MM.1S (cell line): ENCODE data around the gene HLA-DQA1.

ENCODE experiments used
- DNase-seq: peaks from one replicate; pipeline ENCODE4 v3.0.0-alpha.2; 2015
- H2AFZ ChIP-seq: fragments of 300-600 bp; sonication (generic); 2 replicates; pipeline ENCODE4 v1.6.0; 2016; ENCODE audit warnings: antibody characterized with exemption, low read length
- H3F3A ChIP-seq: fragments of 300-600 bp; sonication (generic); 2 replicates; pipeline ENCODE4 v1.6.1; 2016; ENCODE audit warnings: mild to moderate bottlenecking, antibody characterized with exemption, low read length, moderate library complexity, mixed read lengths; ENCODE audit not compliant: insufficient read depth
- H3K27ac ChIP-seq: fragments of 300-600 bp; sonication (generic); 2 replicates; pipeline ENCODE4 v1.5.1; 2016; ENCODE audit warnings: mild to moderate bottlenecking, low read length
- H3K27me3 ChIP-seq: fragments of 300-600 bp; sonication (generic); replicated peaks from 2 replicates; pipeline ENCODE4 v1.6.0; 2016; ENCODE audit warnings: low read length; ENCODE audit not compliant: insufficient read depth
- H3K36me3 ChIP-seq: fragments of 300-600 bp; sonication (generic); replicated peaks from 2 replicates; pipeline ENCODE4 v1.6.1; 2016; ENCODE audit warnings: mild to moderate bottlenecking, low read length, mixed read lengths; ENCODE audit not compliant: insufficient read depth
- H3K4me1 ChIP-seq: fragments of 300-600 bp; sonication (generic); 2 replicates; pipeline ENCODE4 v1.6.1; 2016; ENCODE audit warnings: low read length, mixed read lengths
- H3K4me2 ChIP-seq: fragments of 300-600 bp; sonication (generic); 2 replicates; pipeline ENCODE4 v1.6.0; 2016; ENCODE audit warnings: low read depth, low read length
- H3K4me3 ChIP-seq: fragments of 300-600 bp; sonication (generic); 2 replicates; pipeline ENCODE4 v1.5.1; 2016; ENCODE audit warnings: low read length, mixed read lengths
- H3K79me2 ChIP-seq: fragments of 300-600 bp; sonication (generic); 2 replicates; pipeline ENCODE4 v1.6.1; 2016; ENCODE audit warnings: mixed run types, low read length, mixed read lengths
- H3K9ac ChIP-seq: fragments of 300-600 bp; sonication (generic); 2 replicates; pipeline ENCODE4 v1.6.1; 2016; ENCODE audit warnings: low read length, mixed read lengths
- H3K9me2 ChIP-seq: fragments of 300-600 bp; sonication (generic); replicated peaks from 2 replicates; pipeline ENCODE4 v1.6.1; 2016; ENCODE audit warnings: mild to moderate bottlenecking, low read length, mixed read lengths; ENCODE audit not compliant: insufficient read depth
- H3K9me3 ChIP-seq: fragments of 300-600 bp; sonication (generic); replicated peaks from 2 replicates; pipeline ENCODE4 v1.6.1; 2016; ENCODE audit warnings: mild to moderate bottlenecking, low read length, mixed read lengths; ENCODE audit not compliant: insufficient read depth
- H4K20me1 ChIP-seq: fragments of 300-600 bp; sonication (generic); 2 replicates; pipeline ENCODE4 v1.6.1; 2016; ENCODE audit warnings: mild to moderate bottlenecking, low read length, moderate library complexity, mixed read lengths; ENCODE audit not compliant: insufficient read depth
- EZH2 ChIP-seq: fragments of 300-600 bp; sonication (generic); optimal IDR thresholded peaks from 2 replicates; pipeline ENCODE3; 2017; ENCODE audit warnings: low read depth, mild to moderate bottlenecking, antibody characterized with exemption, low read length, mixed read lengths
- EZH2phosphoT487 ChIP-seq: fragments of 300-600 bp; sonication (generic); IDR thresholded peaks from 2 replicates; pipeline ENCODE4 v1.6.1; 2018; ENCODE audit warnings: antibody characterized with exemption, low read length
- TF ChIP-seq, protein P1 (sequence below): fragments of 300-600 bp; sonication (generic); IDR thresholded peaks from 2 replicates; pipeline ENCODE4 v1.5.1; 2016; ENCODE audit warnings: antibody characterized with exemption, low read length, mixed read lengths

Gene HLA-DQA1

DNA sequence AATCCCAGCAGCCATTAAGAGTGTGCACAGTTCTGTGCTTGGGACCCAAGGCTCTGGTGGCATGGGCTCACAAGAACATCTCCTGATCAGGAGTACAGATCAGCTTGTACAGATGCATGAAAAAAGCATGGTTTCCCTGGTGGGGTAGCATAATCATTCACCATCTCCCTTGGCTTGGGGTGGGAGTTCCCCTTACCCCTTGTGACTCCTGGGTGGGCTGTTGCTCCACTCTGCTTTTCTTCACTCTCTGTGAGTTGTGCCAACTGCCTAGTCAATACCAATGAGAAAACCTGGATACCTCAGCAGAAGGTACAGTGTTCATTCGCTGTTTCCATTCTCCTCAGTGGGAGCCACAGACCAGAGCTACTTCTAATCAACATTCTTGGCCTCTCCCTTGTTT, 42.8 kb downstream of the HLA-DQA1 start:
- no peak overlapping the region for H3K4me3 ChIP-seq

DNA sequence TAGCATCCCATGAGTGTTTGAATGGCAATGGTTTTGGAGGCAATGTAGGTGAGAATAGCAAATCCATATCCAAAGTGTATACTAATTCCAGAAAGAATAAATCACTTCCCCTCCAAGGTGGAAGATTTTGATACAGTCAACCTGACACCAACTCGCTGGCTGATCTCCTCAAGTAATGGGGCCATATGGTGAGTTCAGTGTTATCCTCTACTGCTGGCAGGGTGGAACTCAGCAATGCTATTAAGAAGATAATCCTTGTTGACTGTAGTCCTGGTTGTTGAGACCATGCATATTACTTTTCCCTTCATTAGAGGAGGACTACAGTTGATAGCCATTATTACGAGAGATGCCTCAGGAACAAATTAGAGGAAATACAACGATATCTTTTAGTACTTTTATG, 47.0 kb downstream of the HLA-DQA1 start:
- Histone ChIP-seq H3K36me3 (no peaks in the 10 kb centered on the region), H3K4me1 (peaks cover 5% of the 10 kb centered on the region; the same call in 1 of the 2 replicates), H3K27ac (no peak overlapping the region)

More for the DNA sequence above, 42.8 kb downstream of the HLA-DQA1 start:
- TF ChIP-seq EZH2phosphoT487 (no peak), EZH2 (no peak)
- TF ChIP-seq, protein P1, sequence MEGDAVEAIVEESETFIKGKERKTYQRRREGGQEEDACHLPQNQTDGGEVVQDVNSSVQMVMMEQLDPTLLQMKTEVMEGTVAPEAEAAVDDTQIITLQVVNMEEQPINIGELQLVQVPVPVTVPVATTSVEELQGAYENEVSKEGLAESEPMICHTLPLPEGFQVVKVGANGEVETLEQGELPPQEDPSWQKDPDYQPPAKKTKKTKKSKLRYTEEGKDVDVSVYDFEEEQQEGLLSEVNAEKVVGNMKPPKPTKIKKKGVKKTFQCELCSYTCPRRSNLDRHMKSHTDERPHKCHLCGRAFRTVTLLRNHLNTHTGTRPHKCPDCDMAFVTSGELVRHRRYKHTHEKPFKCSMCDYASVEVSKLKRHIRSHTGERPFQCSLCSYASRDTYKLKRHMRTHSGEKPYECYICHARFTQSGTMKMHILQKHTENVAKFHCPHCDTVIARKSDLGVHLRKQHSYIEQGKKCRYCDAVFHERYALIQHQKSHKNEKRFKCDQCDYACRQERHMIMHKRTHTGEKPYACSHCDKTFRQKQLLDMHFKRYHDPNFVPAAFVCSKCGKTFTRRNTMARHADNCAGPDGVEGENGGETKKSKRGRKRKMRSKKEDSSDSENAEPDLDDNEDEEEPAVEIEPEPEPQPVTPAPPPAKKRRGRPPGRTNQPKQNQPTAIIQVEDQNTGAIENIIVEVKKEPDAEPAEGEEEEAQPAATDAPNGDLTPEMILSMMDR, result no peak
- no peaks in the 10 kb centered on the region for H3K79me2 ChIP-seq
- H3K4me2 ChIP-seq, result no peak overlapping the region
- 0 out of 2 replicates have a peak, but pooled peaks cover under 1% of the 10 kb centered on the region for H3F3A ChIP-seq
- H3K4me1 ChIP-seq, result peaks cover under 1% of the 10 kb centered on the region; the same call in 1 of the 2 replicates
- no peak overlapping the region for H3K27ac ChIP-seq
- peaks cover 10% of the 10 kb centered on the region; the same call in 1 of the 2 replicates for H3K27me3 ChIP-seq
- H3K9me3 ChIP-seq, result no peaks in the 10 kb centered on the region
- no peak overlapping the region for H2AFZ ChIP-seq
- no peak for DNase-seq
- no peak overlapping the region for H3K9ac ChIP-seq
- H4K20me1 ChIP-seq, result no peaks in the 10 kb centered on the region
- H3K9me2 ChIP-seq, result no peaks in the 10 kb centered on the region
- no peaks in the 10 kb centered on the region for H3K36me3 ChIP-seq

DNA sequence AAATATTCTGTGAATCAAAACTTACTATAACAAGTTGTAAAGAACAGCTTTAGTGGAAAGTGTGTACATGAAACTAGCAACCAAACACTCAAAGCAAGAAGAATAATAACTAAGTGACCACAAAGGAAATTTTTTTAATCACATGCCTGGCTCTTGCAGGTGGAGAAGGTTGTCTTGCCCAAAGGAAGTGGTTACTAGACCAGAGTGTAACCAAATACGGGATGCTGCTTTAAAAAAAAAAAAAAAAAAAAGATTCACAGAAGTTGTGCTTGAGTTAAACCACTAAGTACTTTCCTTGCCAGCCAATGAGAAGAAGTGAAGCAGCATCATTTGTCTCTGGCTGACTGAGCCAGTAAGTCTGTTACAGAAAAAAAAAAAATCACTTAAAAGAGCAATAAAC, 48.4 kb downstream of the HLA-DQA1 start:
- peak; percentile 90 for DNase-seq
- H3K36me3 ChIP-seq, result no peaks in the 10 kb centered on the region
- peaks cover 5% of the 10 kb centered on the region; the same call in 1 of the 2 replicates for H3F3A ChIP-seq
- no peak overlapping the region for H3K27ac ChIP-seq
- peaks cover 16% of the 10 kb centered on the region for H3K27me3 ChIP-seq
- no peaks in the 10 kb centered on the region for H4K20me1 ChIP-seq
- no peak overlapping the region for H3K9ac ChIP-seq
- H3K9me2 ChIP-seq, result no peaks in the 10 kb centered on the region
- H3K4me3 ChIP-seq, result no peak overlapping the region
- no peaks in the 10 kb centered on the region for H3K79me2 ChIP-seq
- H3K4me2 ChIP-seq, result no peak overlapping the region
- H3K9me3 ChIP-seq, result no peaks in the 10 kb centered on the region
- no peak overlapping the region for H2AFZ ChIP-seq
- H3K4me1 ChIP-seq, result peaks cover 5% of the 10 kb centered on the region; the same call in 1 of the 2 replicates
- TF ChIP-seq, protein P1, result no peak
- TF ChIP-seq EZH2 (no peak), EZH2phosphoT487 (no peak)

More for the DNA sequence above, 47.0 kb downstream of the HLA-DQA1 start:
- H4K20me1 ChIP-seq, result no peaks in the 10 kb centered on the region
- no peak for DNase-seq
- H3K9me2 ChIP-seq, result no peaks in the 10 kb centered on the region
- no peak overlapping the region for H3K9ac ChIP-seq
- H3K79me2 ChIP-seq, result no peaks in the 10 kb centered on the region
- TF ChIP-seq EZH2, result no peak
- TF ChIP-seq, protein P1, result no peak
- TF ChIP-seq EZH2phosphoT487, result no peak
- peaks cover 16% of the 10 kb centered on the region for H3K27me3 ChIP-seq
- no peak overlapping the region for H3K4me3 ChIP-seq
- no peak overlapping the region for H3K4me2 ChIP-seq
- no peaks in the 10 kb centered on the region for H3K9me3 ChIP-seq
- H3F3A ChIP-seq, result peaks cover 5% of the 10 kb centered on the region; the same call in 1 of the 2 replicates
- no peak overlapping the region for H2AFZ ChIP-seq
